ENCODE results near the gene KIF3B. TPM values are rescaled to one million over a fixed set of nuclear protein-coding genes. Genes with fewer than 3 reads are reported as not detected.

Gene KIF3B
- total RNA-seq: 10.4 TPM

GRCh38 chr20:32277361-32278198, at the start of gene KIF3B:
Gene KIF3B, plus strand, starts transcription at chr20:32277651. Its CDS starts 32,127 bp downstream, at chr20:32309778.
- peak within 1 kb of the TSS; percentile 80 to 85 (median 80) for H3K9ac ChIP-seq (ENCODE audit: low read depth in 1 of 3, low read length in 3 of 3)
- peak within 1 kb of the TSS; percentile 47 for H3K27ac ChIP-seq (ENCODE audit: low read depth, low read length)
- peaks cover 13 to 16% (median 16%) of the 10 kb centered on the region in 3 donors for H3K4me1 ChIP-seq (ENCODE audit: control insufficient read depth in 3 of 3, insufficient read depth in 3 of 3, low read length in 3 of 3)
- peak within 1 kb of the TSS; percentile 90 to 96 (median 94) for H3K4me3 ChIP-seq (ENCODE audit: low read length in 3 of 3)
- peaks cover 0 to 2% (median 0%) of the 10 kb centered on the region in 3 donors for H3K9me3 ChIP-seq (ENCODE audit: control insufficient read depth in 3 of 3, low read length in 3 of 3)
- no peaks in the 10 kb centered on the region for H3K27me3 ChIP-seq (ENCODE audit: control insufficient read depth in 3 of 3, insufficient read depth in 3 of 3, low read length in 3 of 3)
- no peaks in the 10 kb centered on the region for H3K36me3 ChIP-seq (ENCODE audit: control insufficient read depth in 3 of 3, insufficient read depth in 3 of 3, low read length in 3 of 3)

GRCh38 chr20:32227744-32228688, 49.4 kb upstream of the KIF3B start:
- Histone ChIP-seq H3K9ac (ENCODE audit: low read depth in 1 of 3, low read length in 3 of 3) (peak overlapping the region in 2 of 3 donors; percentile 59 to 68), H3K4me3 (ENCODE audit: low read length in 3 of 3) (peak overlapping the region in 2 of 3 donors; percentile 7 to 14), H3K4me1 (ENCODE audit: control insufficient read depth in 3 of 3, insufficient read depth in 3 of 3, low read length in 3 of 3) (peaks cover 12 to 20% (median 15%) of the 10 kb centered on the region in 3 donors), H3K36me3 (ENCODE audit: control insufficient read depth in 3 of 3, insufficient read depth in 3 of 3, low read length in 3 of 3) (peaks cover 34 to 50% (median 38%) of the 10 kb centered on the region in 3 donors), H3K9me3 (ENCODE audit: control insufficient read depth in 3 of 3, low read length in 3 of 3) (no peaks in the 10 kb centered on the region), H3K27me3 (ENCODE audit: control insufficient read depth in 3 of 3, insufficient read depth in 3 of 3, low read length in 3 of 3) (no peaks in the 10 kb centered on the region), H3K27ac (ENCODE audit: low read depth, low read length) (no peak overlapping the region)

GRCh38 chr20:32229251-32229747, 48.2 kb upstream of the KIF3B start:
- peaks cover 12 to 20% (median 15%) of the 10 kb centered on the region in 3 donors for H3K4me1 ChIP-seq (ENCODE audit: control insufficient read depth in 3 of 3, insufficient read depth in 3 of 3, low read length in 3 of 3)
- H3K9ac ChIP-seq (ENCODE audit: low read depth in 1 of 3, low read length in 3 of 3): no peak overlapping the region
- no peaks in the 10 kb centered on the region for H3K9me3 ChIP-seq (ENCODE audit: control insufficient read depth in 3 of 3, low read length in 3 of 3)
- H3K4me3 ChIP-seq (ENCODE audit: low read length in 3 of 3): no peak overlapping the region
- H3K36me3 ChIP-seq (ENCODE audit: control insufficient read depth in 3 of 3, insufficient read depth in 3 of 3, low read length in 3 of 3): peaks cover 32 to 53% (median 41%) of the 10 kb centered on the region in 3 donors
- no peaks in the 10 kb centered on the region for H3K27me3 ChIP-seq (ENCODE audit: control insufficient read depth in 3 of 3, insufficient read depth in 3 of 3, low read length in 3 of 3)
- H3K27ac ChIP-seq (ENCODE audit: low read depth, low read length): no peak overlapping the region

- Histone ChIP-seq H3K27ac (ENCODE audit: low read depth, low read length) (no peak overlapping the region), H3K36me3 (ENCODE audit: control insufficient read depth in 3 of 3, insufficient read depth in 3 of 3, low read length in 3 of 3) (peaks cover 43 to 63% (median 47%) of the 10 kb centered on the region in 3 donors), H3K27me3 (ENCODE audit: control insufficient read depth in 3 of 3, insufficient read depth in 3 of 3, low read length in 3 of 3) (no peaks in the 10 kb centered on the region), H3K9me3 (ENCODE audit: control insufficient read depth in 3 of 3, low read length in 3 of 3) (no peaks in the 10 kb centered on the region), H3K9ac (ENCODE audit: low read depth in 1 of 3, low read length in 3 of 3) (no peak overlapping the region), H3K4me3 (ENCODE audit: low read length in 3 of 3) (no peak overlapping the region), H3K4me1 (ENCODE audit: control insufficient read depth in 3 of 3, insufficient read depth in 3 of 3, low read length in 3 of 3) (peaks cover 12 to 20% (median 15%) of the 10 kb centered on the region in 3 donors)
Measured at GRCh38 chr20:32230707-32231106, 46.7 kb upstream of the KIF3B start.

GRCh38 chr20:32231245-32231644, 46.2 kb upstream of the KIF3B start:
- H3K36me3 ChIP-seq (ENCODE audit: control insufficient read depth in 3 of 3, insufficient read depth in 3 of 3, low read length in 3 of 3): peaks cover 46 to 65% (median 47%) of the 10 kb centered on the region in 3 donors

GRCh38 chr20:32231847-32232246, 45.6 kb upstream of the KIF3B start:
- Histone ChIP-seq H3K4me3 (ENCODE audit: low read length in 3 of 3) (no peak overlapping the region), H3K9ac (ENCODE audit: low read depth in 1 of 3, low read length in 3 of 3) (no peak overlapping the region), H3K27me3 (ENCODE audit: control insufficient read depth in 3 of 3, insufficient read depth in 3 of 3, low read length in 3 of 3) (no peaks in the 10 kb centered on the region), H3K36me3 (ENCODE audit: control insufficient read depth in 3 of 3, insufficient read depth in 3 of 3, low read length in 3 of 3) (peaks cover 47 to 64% (median 52%) of the 10 kb centered on the region in 3 donors), H3K4me1 (ENCODE audit: control insufficient read depth in 3 of 3, insufficient read depth in 3 of 3, low read length in 3 of 3) (peaks cover 12 to 16% (median 15%) of the 10 kb centered on the region in 3 donors), H3K9me3 (ENCODE audit: control insufficient read depth in 3 of 3, low read length in 3 of 3) (no peaks in the 10 kb centered on the region), H3K27ac (ENCODE audit: low read depth, low read length) (no peak overlapping the region)

More at GRCh38 chr20:32231245-32231644, 46.2 kb upstream of the KIF3B start:
- no peak overlapping the region for H3K4me3 ChIP-seq (ENCODE audit: low read length in 3 of 3)
- H3K9ac ChIP-seq (ENCODE audit: low read depth in 1 of 3, low read length in 3 of 3): no peak overlapping the region
- peaks cover 12 to 20% (median 15%) of the 10 kb centered on the region in 3 donors for H3K4me1 ChIP-seq (ENCODE audit: control insufficient read depth in 3 of 3, insufficient read depth in 3 of 3, low read length in 3 of 3)
- H3K27me3 ChIP-seq (ENCODE audit: control insufficient read depth in 3 of 3, insufficient read depth in 3 of 3, low read length in 3 of 3): no peaks in the 10 kb centered on the region
- no peaks in the 10 kb centered on the region for H3K9me3 ChIP-seq (ENCODE audit: control insufficient read depth in 3 of 3, low read length in 3 of 3)
- no peak overlapping the region for H3K27ac ChIP-seq (ENCODE audit: low read depth, low read length)

- H3K27ac ChIP-seq (ENCODE audit: low read depth, low read length): no peak overlapping the region
- no peaks in the 10 kb centered on the region for H3K27me3 ChIP-seq (ENCODE audit: control insufficient read depth in 3 of 3, insufficient read depth in 3 of 3, low read length in 3 of 3)
- peaks cover 9 to 11% (median 10%) of the 10 kb centered on the region in 3 donors for H3K4me1 ChIP-seq (ENCODE audit: control insufficient read depth in 3 of 3, insufficient read depth in 3 of 3, low read length in 3 of 3)
- no peaks in the 10 kb centered on the region for H3K9me3 ChIP-seq (ENCODE audit: control insufficient read depth in 3 of 3, low read length in 3 of 3)
- no peak overlapping the region for H3K9ac ChIP-seq (ENCODE audit: low read depth in 1 of 3, low read length in 3 of 3)
- H3K4me3 ChIP-seq (ENCODE audit: low read length in 3 of 3): no peak overlapping the region
- H3K36me3 ChIP-seq (ENCODE audit: control insufficient read depth in 3 of 3, insufficient read depth in 3 of 3, low read length in 3 of 3): peaks cover 47 to 65% (median 54%) of the 10 kb centered on the region in 3 donors
Measured at GRCh38 chr20:32232326-32232886, 45.0 kb upstream of the KIF3B start.

- no peak overlapping the region for H3K4me3 ChIP-seq (ENCODE audit: low read length in 3 of 3)
- H3K27me3 ChIP-seq (ENCODE audit: control insufficient read depth in 3 of 3, insufficient read depth in 3 of 3, low read length in 3 of 3): no peaks in the 10 kb centered on the region
- H3K4me1 ChIP-seq (ENCODE audit: control insufficient read depth in 3 of 3, insufficient read depth in 3 of 3, low read length in 3 of 3): peaks cover 2 to 3% (median 2%) of the 10 kb centered on the region in 3 donors
- no peaks in the 10 kb centered on the region for H3K9me3 ChIP-seq (ENCODE audit: control insufficient read depth in 3 of 3, low read length in 3 of 3)
- peaks cover 45 to 63% (median 53%) of the 10 kb centered on the region in 3 donors for H3K36me3 ChIP-seq (ENCODE audit: control insufficient read depth in 3 of 3, insufficient read depth in 3 of 3, low read length in 3 of 3)
- no peak overlapping the region for H3K9ac ChIP-seq (ENCODE audit: low read depth in 1 of 3, low read length in 3 of 3)
- H3K27ac ChIP-seq (ENCODE audit: low read depth, low read length): no peak overlapping the region
Measured at GRCh38 chr20:32233286-32233685, 44.2 kb upstream of the KIF3B start.

GRCh38 chr20:32234135-32234808, 43.2 kb upstream of the KIF3B start:
- H3K9me3 ChIP-seq (ENCODE audit: control insufficient read depth in 3 of 3, low read length in 3 of 3): no peaks in the 10 kb centered on the region
- no peaks in the 10 kb centered on the region for H3K4me1 ChIP-seq (ENCODE audit: control insufficient read depth in 3 of 3, insufficient read depth in 3 of 3, low read length in 3 of 3)
- H3K27ac ChIP-seq (ENCODE audit: low read depth, low read length): no peak overlapping the region
- peaks cover 43 to 54% (median 49%) of the 10 kb centered on the region in 3 donors for H3K36me3 ChIP-seq (ENCODE audit: control insufficient read depth in 3 of 3, insufficient read depth in 3 of 3, low read length in 3 of 3)
- H3K27me3 ChIP-seq (ENCODE audit: control insufficient read depth in 3 of 3, insufficient read depth in 3 of 3, low read length in 3 of 3): no peaks in the 10 kb centered on the region
- H3K9ac ChIP-seq (ENCODE audit: low read depth in 1 of 3, low read length in 3 of 3): no peak overlapping the region
- H3K4me3 ChIP-seq (ENCODE audit: low read length in 3 of 3): no peak overlapping the region

All from skeletal muscle tissue (tissue), 4 donors.